ENCODE data around the gene SERINC5.

GRCh38 chr5:80266566-80266965 is 10.7 kb upstream of the SERINC5 start:
- no peak for TF ChIP-seq EZH2phosphoT487 (IDR thresholded peaks at IDR 0.05; ENCODE audit: low read length)
- TF ChIP-seq, protein P1, sequence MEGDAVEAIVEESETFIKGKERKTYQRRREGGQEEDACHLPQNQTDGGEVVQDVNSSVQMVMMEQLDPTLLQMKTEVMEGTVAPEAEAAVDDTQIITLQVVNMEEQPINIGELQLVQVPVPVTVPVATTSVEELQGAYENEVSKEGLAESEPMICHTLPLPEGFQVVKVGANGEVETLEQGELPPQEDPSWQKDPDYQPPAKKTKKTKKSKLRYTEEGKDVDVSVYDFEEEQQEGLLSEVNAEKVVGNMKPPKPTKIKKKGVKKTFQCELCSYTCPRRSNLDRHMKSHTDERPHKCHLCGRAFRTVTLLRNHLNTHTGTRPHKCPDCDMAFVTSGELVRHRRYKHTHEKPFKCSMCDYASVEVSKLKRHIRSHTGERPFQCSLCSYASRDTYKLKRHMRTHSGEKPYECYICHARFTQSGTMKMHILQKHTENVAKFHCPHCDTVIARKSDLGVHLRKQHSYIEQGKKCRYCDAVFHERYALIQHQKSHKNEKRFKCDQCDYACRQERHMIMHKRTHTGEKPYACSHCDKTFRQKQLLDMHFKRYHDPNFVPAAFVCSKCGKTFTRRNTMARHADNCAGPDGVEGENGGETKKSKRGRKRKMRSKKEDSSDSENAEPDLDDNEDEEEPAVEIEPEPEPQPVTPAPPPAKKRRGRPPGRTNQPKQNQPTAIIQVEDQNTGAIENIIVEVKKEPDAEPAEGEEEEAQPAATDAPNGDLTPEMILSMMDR (IDR thresholded peaks at IDR 0.05; ENCODE audit: low read length), result no peak
- no peak for TF ChIP-seq EZH2 (optimal IDR thresholded peaks at IDR 0.05; ENCODE audit: low read depth, low read length)

Measured in MM.1S (cell line).